IMR-90 (cell line): ENCODE measurements around the gene WBP1L. TPM values are rescaled to one million over a fixed set of nuclear protein-coding genes. Genes with fewer than 3 reads are reported as not detected.

Source experiments
- ATAC-seq: fragments of 200-7000 bp; cut with Tn5 transposase; 2 replicates; pipeline ENCODE4 v1.9.1; 2020; ENCODE audit warnings: low read depth, mild to moderate bottlenecking, moderate library complexity
- BruUV-seq: library from RNA; stranded (reverse); fragments of 400-500 nt; replicated peaks from 2 replicates; lab custom pipeline; 2021; lab: Mats Ljungman, UMichigan
- CTCF ChIA-PET: fragments of 300-600 bp; formaldehyde crosslinking; extraction: SDS; loops from one replicate; lab custom pipeline; 2021; ENCODE audit warnings: antibody characterized with exemption; lab: Yijun Ruan, JAX
- POLR2A ChIA-PET: fragments of 300-600 bp; sonication (Branson Sonifier 250); formaldehyde crosslinking; loops from one replicate; lab custom pipeline; 2022; ENCODE audit warnings: antibody characterized with exemption; ENCODE audit not compliant: unreplicated experiment; lab: Charles Lee
- DNase-seq: peaks from one replicate; pipeline ENCODE4 v3.0.0; 2013
- H2AFZ ChIP-seq: replicated peaks from 2 replicates; pipeline ENCODE3; 2013; ENCODE audit warnings: low read length, mild to moderate bottlenecking; ENCODE audit not compliant: poor library complexity
- H2AK5ac ChIP-seq: 2 replicates; pipeline ENCODE4 v1.6.1; 2013; ENCODE audit warnings: low read depth, low read length, inconsistent platforms
- H2AK9ac ChIP-seq: replicated peaks from 2 replicates; pipeline ENCODE3; 2013; ENCODE audit warnings: mild to moderate bottlenecking, low read depth, low read length, moderate library complexity; ENCODE audit not compliant: poor library complexity
- H2BK120ac ChIP-seq: 2 replicates; pipeline ENCODE4 v1.6.1; 2013; ENCODE audit warnings: low read depth, low read length, inconsistent platforms
- H2BK15ac ChIP-seq: 3 replicates; pipeline ENCODE4 v1.6.1; 2013; ENCODE audit warnings: low read depth, low read length, inconsistent platforms
- H2BK20ac ChIP-seq: 2 replicates; pipeline ENCODE4 v1.6.1; 2013; ENCODE audit warnings: low read depth, mild to moderate bottlenecking, inconsistent platforms, low read length, moderate library complexity
- H2BK5ac ChIP-seq: 2 replicates; pipeline ENCODE4 v1.6.1; 2013; ENCODE audit warnings: mild to moderate bottlenecking, low read depth, low read length, inconsistent platforms; ENCODE audit not compliant: poor library complexity, severe bottlenecking
- H3K14ac ChIP-seq: replicated peaks from 2 replicates; pipeline ENCODE4 v1.6.1; 2013; ENCODE audit warnings: low read depth, low read length, inconsistent platforms
- H3K18ac ChIP-seq: 2 replicates; pipeline ENCODE4 v1.6.1; 2013; ENCODE audit warnings: low read depth, low read length, control low read depth
- H3K23ac ChIP-seq: 2 replicates; pipeline ENCODE4 v1.6.1; 2013; ENCODE audit warnings: low read depth, low read length, inconsistent platforms
- H3K27ac ChIP-seq: 2 replicates; pipeline ENCODE4 v1.5.1; 2013; ENCODE audit warnings: mild to moderate bottlenecking, control low read depth, low read length; ENCODE audit not compliant: insufficient read depth
- H3K27me3 ChIP-seq: 2 replicates; pipeline ENCODE4 v1.6.1; 2013; ENCODE audit warnings: low read length; ENCODE audit not compliant: control insufficient read depth, insufficient read depth
- H3K36me3 ChIP-seq: 2 replicates; pipeline ENCODE4 v1.6.1; 2013; ENCODE audit warnings: low read length, mixed read lengths; ENCODE audit not compliant: control insufficient read depth, insufficient read depth
- H3K4ac ChIP-seq: 2 replicates; pipeline ENCODE4 v1.6.1; 2013; ENCODE audit warnings: low read depth, low read length, inconsistent platforms
- H3K4me1 ChIP-seq: 2 replicates; pipeline ENCODE4 v1.6.1; 2013; ENCODE audit warnings: low read length, mixed read lengths; ENCODE audit not compliant: control insufficient read depth, insufficient read depth
- H3K4me2 ChIP-seq: 2 replicates; pipeline ENCODE4 v1.6.1; 2013; ENCODE audit warnings: low read depth, mild to moderate bottlenecking, control low read depth, low read length, moderate library complexity
- H3K4me3 ChIP-seq: 2 replicates; pipeline ENCODE4 v1.5.1; 2013; ENCODE audit warnings: low read depth, mild to moderate bottlenecking, control low read depth, low read length, moderate library complexity; ENCODE audit not compliant: insufficient read depth
- H3K56ac ChIP-seq: 2 replicates; pipeline ENCODE4 v1.6.1; 2013; ENCODE audit warnings: low read length, inconsistent platforms; ENCODE audit not compliant: insufficient read depth; ENCODE audit errors: extremely low read depth
- H3K79me1 ChIP-seq, 2 experiments: 2 replicates each; pipeline ENCODE4 v1.6.1; 2013; ENCODE audit warnings: low read length in 2 of 2, inconsistent platforms in 1 of 2, low read depth in 1 of 2
- H3K9ac ChIP-seq: 2 replicates; pipeline ENCODE4 v1.6.1; 2013; ENCODE audit warnings: low read depth, low read length, control low read depth
- H3K9me1 ChIP-seq: 2 replicates; pipeline ENCODE4 v1.6.1; 2013; ENCODE audit warnings: low read length, inconsistent platforms; ENCODE audit not compliant: insufficient read depth
- H3K9me3 ChIP-seq: 2 replicates; pipeline ENCODE4 v1.6.1; 2013; ENCODE audit warnings: low read length; ENCODE audit not compliant: control insufficient read depth, insufficient read depth
- H4K20me1 ChIP-seq: 2 replicates; pipeline ENCODE4 v1.6.1; 2013; ENCODE audit warnings: low read length, inconsistent platforms; ENCODE audit not compliant: insufficient read depth
- H4K5ac ChIP-seq: 2 replicates; pipeline ENCODE4 v1.6.1; 2013; ENCODE audit warnings: mild to moderate bottlenecking, low read depth, low read length, control low read depth
- H4K8ac ChIP-seq, 2 experiments: 2 replicates each; pipeline ENCODE4 v1.6.1; 2013; ENCODE audit warnings: low read depth in 2 of 2, low read length in 2 of 2, control low read depth in 1 of 2, inconsistent platforms in 1 of 2
- H4K91ac ChIP-seq: 2 replicates; pipeline ENCODE4 v1.6.1; 2013; ENCODE audit warnings: low read depth, low read length, inconsistent platforms; ENCODE audit not compliant: insufficient read depth
- BHLHE40 ChIP-seq: fragments of 150-350 bp; IDR thresholded peaks from 2 replicates; pipeline ENCODE4 v1.6.1; 2016; ENCODE audit warnings: mild to moderate bottlenecking, low read depth, low read length
- CEBPB ChIP-seq: IDR thresholded peaks from 2 replicates; pipeline ENCODE4 v1.6.1; 2012; ENCODE audit warnings: low read depth, low read length, improper control_type of control experiment
- CTCF ChIP-seq: conservative IDR thresholded peaks from 2 replicates; pipeline ENCODE4 v1.5.1; 2012; ENCODE audit warnings: mild to moderate bottlenecking, low read depth, low read length, improper control_type of control experiment
- ELK1 ChIP-seq: fragments of 150-350 bp; IDR thresholded peaks from 2 replicates; pipeline ENCODE4 v1.6.1; 2016; ENCODE audit warnings: low read depth, mild to moderate bottlenecking, low read length, moderate library complexity, borderline replicate concordance
- MAFK ChIP-seq: IDR thresholded peaks from 2 replicates; pipeline ENCODE4 v1.6.1; 2012; ENCODE audit warnings: low read depth, low read length, improper control_type of control experiment
- MXI1 ChIP-seq: IDR thresholded peaks from 2 replicates; pipeline ENCODE4 v1.6.1; 2012; ENCODE audit warnings: low read depth, mild to moderate bottlenecking, low read length, moderate library complexity, borderline replicate concordance
- NFE2L2 ChIP-seq: fragments of 150-350 bp; IDR thresholded peaks from 2 replicates; pipeline ENCODE4 v1.6.1; 2016; ENCODE audit warnings: low read depth, mild to moderate bottlenecking, low read length
- POLR2A ChIP-seq: IDR thresholded peaks from 2 replicates; pipeline ENCODE4 v1.6.1; 2012; ENCODE audit warnings: mild to moderate bottlenecking, low read depth, low read length
- RAD21 ChIP-seq: IDR thresholded peaks from 2 replicates; pipeline ENCODE4 v1.6.1; 2012; ENCODE audit warnings: low read length, improper control_type of control experiment
- RCOR1 ChIP-seq: IDR thresholded peaks from 2 replicates; pipeline ENCODE4 v1.6.1; 2012; ENCODE audit warnings: mild to moderate bottlenecking, low read length, improper control_type of control experiment; ENCODE audit not compliant: insufficient replicate concordance
- RFX5 ChIP-seq: IDR thresholded peaks from 2 replicates; pipeline ENCODE4 v1.8.0; 2012; ENCODE audit warnings: low read depth, mild to moderate bottlenecking, low read length, moderate library complexity
- SMC3 ChIP-seq: fragments of 150-350 bp; IDR thresholded peaks from 2 replicates; pipeline ENCODE4 v1.6.1; 2016; ENCODE audit warnings: low read depth, mild to moderate bottlenecking, antibody characterized with exemption, low read length, moderate library complexity
- USF2 ChIP-seq: fragments of 150-350 bp; IDR thresholded peaks from 2 replicates; pipeline ENCODE4 v1.6.1; 2017; ENCODE audit warnings: mild to moderate bottlenecking, antibody characterized with exemption, low read length, low read depth
- WGBS, 2 experiments: methylation state at CpG; one replicate each; pipeline versions ENCODE4 v1.1.5 to v1.1.7; 2013; ENCODE audit warnings: missing lambda C conversion rate in 2 of 2; ENCODE audit not compliant: insufficient read length in 1 of 2; ENCODE audit errors: extremely low coverage in 2 of 2; 5-methylcytosine and 5-hydroxymethylcytosine counted together
- dilution Hi-C: fragments of 300-500 bp; cut with HindIII; formaldehyde crosslinking; loops from one replicate; pipeline ENCODE4 v1.14.3; 2018; ENCODE audit warnings: low sequenced_read_pairs; ENCODE audit not compliant: unreplicated experiment
- in situ Hi-C: fragments of 300-500 bp; cut with MboI; formaldehyde crosslinking; loops from 3 replicates; pipeline ENCODE4 v1.14.3; 2019; ENCODE audit warnings: low sequenced_read_pairs, inconsistent platforms, mixed read lengths
- intact Hi-C: fragments of 100-400 bp; cut with micrococcal nuclease; formaldehyde crosslinking; loops from 2 replicates; pipeline ENCODE4 v1.10.0; 2022
- polyA plus RNA-seq, 3 experiments: library from polyadenylated mRNA; depleted of rRNA; stranded (reverse); fragments of >200 nt; gene quantifications; 2 replicates each; pipeline ENCODE4 v1.2.3, GENCODE V29; 2012; ENCODE audit warnings: low replicate concordance in 1 of 3
- total RNA-seq: library from RNA; depleted of rRNA; stranded (reverse); fragments of >200 nt; gene quantifications from 2 replicates; pipeline ENCODE4 v1.2.3, GENCODE V29; 2012

The WBP1L gene
- total and polyA plus RNA-seq, 2 of the 4 experiments (the other 2 are of a cell fraction) = 20.7 to 31.0 TPM

- Histone ChIP-seq H4K20me1 (no peaks in the 10 kb centered on the region), H3K4me2 (peak overlapping the region; percentile 36), H3K4me3 (no peak overlapping the region), H2BK5ac (peak overlapping the region; percentile 88), H3K4ac (peak overlapping the region; percentile 93), H3K56ac (peak overlapping the region; percentile 57), H3K27ac (peak overlapping the region; percentile 74), H2BK20ac (peak overlapping the region; percentile 92), H3K9me1 (peaks cover 29% of the 10 kb centered on the region), H3K14ac (peak overlapping the region; percentile 94), H3K23ac (peak overlapping the region; percentile 90), H2AK9ac (peak overlapping the region; percentile 74), H3K4me1 (peaks cover 27% of the 10 kb centered on the region), H3K9me3 (no peaks in the 10 kb centered on the region), H4K91ac (peak overlapping the region; percentile 77), H3K36me3 (peaks cover 35% of the 10 kb centered on the region), H4K5ac (peak overlapping the region; percentile 67), H2AFZ (peak overlapping the region; percentile 79), H2BK15ac (peak overlapping the region; percentile 37; the same call in 2 of the 3 replicates), H3K27me3 (no peaks in the 10 kb centered on the region), H3K18ac (peak overlapping the region; percentile 77), H2AK5ac (peak overlapping the region; percentile 62), H3K79me1 (peaks cover 0 to 27% of the 10 kb centered on the region in 2 experiments; a peak in 2 of 4 replicates), H2BK120ac (peak overlapping the region; percentile 95), H4K8ac (peak overlapping the region; percentile 29 to 84), H3K9ac (peak overlapping the region; percentile 35)
- WGBS, 2 experiments = 13% methylated on average over 5 of the region's 12 CpGs; no CpG with 5 or more reads in 1 of the 2 experiments
- CTCF ChIA-PET = interaction anchor here (0.7 kb wide), 1 partner anchor 8 kb away, joined by 6 read pairs; no protein-coding TSS in a partner anchor
- DNase-seq (peak; percentile 96), ATAC-seq (peak; percentile 79)
- in situ Hi-C loops = no loop called here
- POLR2A ChIA-PET = interaction anchor here (0.5 kb wide), 1 partner anchor 1015 kb away, joined by 14 read pairs; no protein-coding TSS in a partner anchor
- no TSS peak for BruUV-seq
- intact Hi-C loops = loop anchor here (2.0 kb wide), 1 partner anchor 63 kb away; no protein-coding TSS in a partner anchor
- dilution Hi-C loops = no loop called here
- TF ChIP-seq NFE2L2 (no peak), RAD21 (no peak), MAFK (peak; percentile 43), ELK1 (no peak), USF2 (peak; percentile 17; the same call in 1 of the 2 replicates), RFX5 (no peak), MXI1 (peak; percentile 62; the same call in 1 of the 2 replicates), CEBPB (peak; percentile 71), CTCF (no peak), SMC3 (0 out of 2 replicates have a peak, but pooled peaks have one; percentile 12), BHLHE40 (peak; percentile 88), RCOR1 (no peak), POLR2A (peak; percentile 63)
Measured at GRCh38 chr10:102815790-102816549, 72.2 kb downstream of the WBP1L start.
